GM20000 (cell line): ENCODE results near the gene NOXA1.

Experiments
- DNase-seq: peaks from one replicate; pipeline ENCODE4 v3.0.0; 2012; ENCODE audit warnings: low spot score
- CTCF ChIP-seq: IDR thresholded peaks from 2 replicates; pipeline ENCODE4 v1.5.1; 2012; ENCODE audit warnings: mild to moderate bottlenecking, control low read depth; ENCODE audit errors: extremely low read depth, missing control alignments

NOXA1 gene

GRCh38 chr9:137431416-137431931 lies 8.3 kb downstream of the NOXA1 start:
- no peak for TF ChIP-seq CTCF
- no peak for DNase-seq

GRCh38 chr9:137432687-137433348 lies 9.6 kb downstream of the NOXA1 start:
- DNase-seq = no peak
- TF ChIP-seq CTCF = no peak

GRCh38 chr9:137433349-137433915 lies 10.2 kb downstream of the NOXA1 start:
- no peak for DNase-seq

GRCh38 chr9:137433916-137434431 lies 10.8 kb downstream of the NOXA1 start:
- DNase-seq = no peak
- TF ChIP-seq CTCF = no peak

More at GRCh38 chr9:137433349-137433915, 10.2 kb downstream of the NOXA1 start:
- TF ChIP-seq CTCF = no peak

GRCh38 chr9:137434498-137435380 lies 11.5 kb downstream of the NOXA1 start:
- no peak for DNase-seq
- TF ChIP-seq CTCF = no peak

GRCh38 chr9:137435381-137435891 lies 12.2 kb downstream of the NOXA1 start:
- no peak for TF ChIP-seq CTCF
- no peak for DNase-seq
